GM21529 (cell line): ENCODE results near the gene ABAT.
"Not testable (repeated sequence)": the region's sequence is repeated elsewhere in the genome, so short reads cannot be mapped to it uniquely, and the experiment has no call there.

Source experiments
- ATAC-seq: cut with Tn5 transposase; IDR thresholded peaks from one replicate; pipeline ENCODE4 v1.9.1; 2021; ENCODE audit not compliant: unreplicated experiment

The ABAT gene

DNA sequence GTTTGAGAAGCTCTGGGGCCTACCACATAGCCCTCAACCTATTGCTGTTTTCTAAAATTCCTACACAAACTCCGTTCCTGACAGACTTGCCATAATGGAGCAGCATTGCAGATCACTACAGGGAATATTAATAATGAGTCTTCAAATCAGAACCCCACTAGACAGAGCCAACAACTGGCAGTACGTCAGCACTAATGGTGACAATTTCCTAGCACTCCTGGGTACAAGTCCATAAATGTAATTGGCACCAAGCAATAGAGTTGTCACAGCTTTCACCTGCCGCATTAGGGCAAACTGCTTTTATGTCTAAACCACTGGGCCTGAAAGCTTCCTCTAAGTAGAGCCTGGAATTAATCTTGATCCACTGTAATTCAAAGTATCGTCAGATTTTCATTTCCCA, 25.5 kb upstream of the ABAT start:
- no peak for ATAC-seq

GRCh38 chr16:8649829-8650554, 24.4 kb upstream of the ABAT start:
- ATAC-seq: no peak

DNA sequence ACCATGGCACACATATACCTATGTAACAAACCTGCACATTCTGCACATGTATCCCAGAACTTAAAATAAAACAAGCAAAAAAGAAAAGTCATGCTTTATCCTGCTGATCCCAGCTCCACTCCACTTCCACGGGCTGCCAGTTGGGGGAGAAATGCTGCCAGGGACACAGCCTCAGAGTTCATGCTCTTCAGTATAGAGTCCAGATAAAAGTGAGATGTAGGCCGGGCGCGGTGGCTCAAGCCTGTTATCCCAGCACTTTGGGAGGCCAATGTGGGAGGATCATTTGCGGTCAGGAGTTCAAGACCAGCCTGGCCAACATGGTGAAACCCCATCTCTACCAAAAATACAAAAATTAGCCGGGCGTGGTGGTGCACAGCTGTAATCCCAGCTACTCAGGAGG, 22.5 kb upstream of the ABAT start:
- ATAC-seq: not testable (repeated sequence)

DNA sequence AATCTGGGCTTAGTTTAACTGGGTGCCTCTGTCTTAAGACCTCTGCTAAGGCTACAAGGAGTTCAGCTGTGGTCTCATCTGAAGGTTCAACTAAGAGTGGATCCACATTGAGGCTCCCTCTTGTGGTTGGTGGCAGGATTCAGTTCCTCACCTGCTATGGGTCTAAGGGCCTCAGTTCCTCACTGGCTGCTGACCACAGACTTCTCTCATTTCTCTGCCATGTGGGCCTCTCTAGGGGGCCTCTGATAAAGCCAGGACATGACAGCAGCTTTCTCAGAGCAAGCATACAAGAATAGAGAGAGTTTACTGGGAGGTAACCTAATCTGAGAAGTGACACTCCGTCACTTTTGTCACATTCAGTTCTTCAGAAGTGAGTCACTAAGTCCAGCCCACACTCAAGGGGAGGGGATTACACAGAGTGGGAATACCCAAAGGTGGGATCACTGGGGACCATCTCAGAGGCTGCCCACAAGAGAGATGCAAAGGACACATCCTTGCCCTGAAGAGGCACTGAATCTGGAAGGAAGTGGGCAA, 19.2 kb upstream of the ABAT start:
- ATAC-seq: peak; percentile 83

- ATAC-seq: no peak
These were observed 18.0 kb upstream of the ABAT start for GRCh38 chr16:8656376-8656775.

DNA sequence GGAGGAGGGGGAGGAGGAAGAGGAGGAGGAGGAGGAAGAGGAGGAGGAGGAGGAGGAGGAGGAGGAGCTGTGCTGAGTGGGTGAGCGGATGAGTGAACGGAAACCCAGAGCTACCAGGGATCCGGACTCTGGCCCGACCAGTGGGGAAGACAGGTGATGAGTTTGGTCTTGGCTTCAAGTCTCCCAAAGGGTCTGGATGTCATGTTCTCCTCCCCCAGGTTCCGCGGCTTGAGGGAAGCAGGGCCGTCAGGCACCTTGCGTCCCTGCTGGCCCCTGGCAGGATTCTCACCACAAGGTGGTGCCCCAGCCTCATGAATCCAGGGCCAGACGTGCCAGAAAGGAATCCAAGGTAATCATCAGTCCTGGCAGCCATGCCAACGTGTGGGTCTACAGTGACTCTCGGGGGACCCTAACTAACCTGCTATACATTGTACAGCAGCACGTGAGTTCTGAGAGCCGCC, 13.5 kb upstream of the ABAT start:
- peak; percentile 49 for ATAC-seq

DNA sequence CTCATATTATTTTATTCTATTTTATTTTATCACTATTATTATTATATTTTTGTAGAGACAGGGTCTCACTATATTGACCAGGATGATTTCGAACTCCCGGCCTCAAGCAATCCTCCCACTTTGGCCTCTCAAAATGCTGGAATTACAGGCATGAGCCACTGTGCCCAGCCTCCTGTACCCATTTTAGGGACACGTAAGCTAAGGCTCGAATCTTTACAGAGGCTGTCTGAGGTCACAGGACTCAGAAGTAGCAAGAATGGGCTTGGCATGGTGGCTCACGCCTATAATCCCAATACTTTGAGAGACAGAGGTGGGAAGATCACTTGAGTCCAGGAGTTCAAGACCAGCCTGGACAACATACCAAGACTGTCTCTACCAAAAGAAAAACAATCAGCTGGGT, 12.7 kb upstream of the ABAT start:
- no peak for ATAC-seq

- no peak for ATAC-seq
These were observed 11.0 kb upstream of the ABAT start for GRCh38 chr16:8663192-8664089.

GRCh38 chr16:8665529-8665928, 8.9 kb upstream of the ABAT start:
- no peak for ATAC-seq

- no peak for ATAC-seq
These were observed 6.9 kb upstream of the ABAT start for GRCh38 chr16:8667492-8667891.

DNA sequence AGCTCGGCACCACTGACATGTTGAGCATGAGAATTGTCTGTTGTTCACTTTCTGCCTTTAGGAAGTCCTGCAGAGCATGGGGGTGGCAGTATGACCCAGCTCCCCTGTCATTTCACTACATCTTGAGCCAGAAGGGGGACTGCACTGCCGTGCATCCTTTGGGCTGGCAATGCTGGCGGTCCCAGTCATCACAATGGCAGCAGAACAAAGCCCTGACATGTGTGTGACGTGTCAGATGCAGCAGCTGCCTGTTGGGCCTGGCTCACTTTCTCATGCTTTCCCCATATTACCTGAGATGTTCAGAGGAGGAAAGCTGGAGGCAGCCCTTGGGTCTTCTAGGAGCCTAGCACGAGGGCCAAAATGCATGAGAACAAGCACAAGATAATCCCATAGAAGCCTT, 6.3 kb upstream of the ABAT start:
- ATAC-seq: no peak

DNA sequence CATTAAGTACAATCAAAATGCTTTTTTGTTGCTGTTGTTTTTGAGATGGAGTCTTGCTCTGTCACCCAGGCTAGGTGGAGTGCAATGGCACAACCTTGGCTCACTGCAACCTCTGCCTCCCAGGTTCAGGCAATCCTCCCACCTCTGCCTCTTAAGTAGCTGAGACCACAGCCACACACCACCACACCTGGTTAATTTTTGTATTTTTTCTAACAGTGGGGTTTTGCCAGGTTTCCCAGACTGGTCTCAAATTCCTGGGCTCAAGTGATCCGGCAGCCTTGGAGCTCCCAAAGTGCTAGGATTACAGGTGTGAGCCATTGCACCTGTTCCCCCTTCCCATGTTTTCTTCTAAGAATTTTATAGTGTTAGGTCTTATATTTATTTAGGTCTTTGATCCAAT, 4.9 kb upstream of the ABAT start:
- no peak for ATAC-seq

DNA sequence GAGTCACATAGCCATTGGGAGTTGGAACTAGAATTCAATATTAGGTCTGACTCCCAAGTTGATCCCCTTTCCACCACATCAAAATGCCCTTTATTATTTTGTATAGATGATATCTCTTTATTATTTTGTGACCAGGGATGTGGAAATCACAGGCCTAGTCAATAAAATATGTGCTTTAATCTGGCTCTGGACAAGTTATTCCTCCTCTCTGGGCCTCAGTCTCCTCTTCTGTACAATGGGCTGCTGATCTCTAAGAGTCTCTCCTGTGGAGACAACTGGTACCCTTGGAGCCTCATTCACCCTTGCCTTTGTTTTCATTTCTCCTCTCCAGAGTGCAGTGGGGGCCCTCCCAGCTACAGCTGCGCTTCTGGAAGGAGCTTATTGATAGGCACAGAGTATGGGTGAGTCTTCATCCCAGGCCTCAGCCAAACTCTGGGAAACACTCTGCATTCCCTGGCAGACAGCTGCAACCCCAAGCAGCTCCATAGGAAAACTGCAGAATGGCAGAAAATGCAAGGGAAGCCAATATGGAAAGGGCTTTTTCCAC, 4.3 kb upstream of the ABAT start:
- ATAC-seq: no peak

DNA sequence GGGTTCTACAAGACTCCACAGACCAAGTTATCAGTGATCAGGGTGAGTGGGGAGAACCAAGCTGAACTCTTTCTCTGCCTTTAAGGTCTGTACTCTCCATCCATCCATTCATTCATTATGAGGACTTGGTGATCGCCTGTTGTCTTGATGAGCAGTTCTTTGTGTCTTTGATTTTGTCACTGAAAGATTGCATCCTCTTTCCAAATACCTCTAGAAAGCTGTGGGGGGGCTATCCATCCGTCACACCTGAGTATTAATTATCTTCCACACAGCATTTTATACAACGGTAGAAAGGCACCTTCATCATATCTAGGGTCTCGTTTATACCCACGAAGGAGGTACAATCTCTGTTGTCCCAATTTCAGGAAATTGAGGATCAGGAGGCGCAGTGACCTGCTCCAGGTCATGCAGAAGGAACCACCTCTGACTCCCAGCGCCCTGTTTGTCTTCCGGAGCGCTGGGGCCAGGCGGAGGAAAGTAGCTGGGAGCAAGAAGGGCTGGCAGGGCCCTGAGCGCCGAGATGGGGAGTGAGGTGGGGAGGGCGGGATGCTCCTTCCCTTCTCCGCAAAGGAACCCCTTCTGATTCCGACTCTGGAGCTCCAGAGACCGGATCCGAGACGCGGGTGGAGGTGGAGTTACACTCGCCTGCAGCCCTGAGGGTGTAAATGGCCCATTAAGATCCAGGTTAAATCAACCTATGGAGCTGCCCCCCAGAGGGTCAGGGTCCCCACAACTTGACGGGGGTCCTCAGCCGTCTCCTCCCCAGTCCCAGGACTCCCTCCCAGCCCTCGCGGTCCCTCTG, 605 bp upstream of the ABAT start:
- peak; percentile 43 for ATAC-seq

GRCh38 chr16:8675183-8676159, 1.1 kb downstream of the ABAT start:
- no peak for ATAC-seq

DNA sequence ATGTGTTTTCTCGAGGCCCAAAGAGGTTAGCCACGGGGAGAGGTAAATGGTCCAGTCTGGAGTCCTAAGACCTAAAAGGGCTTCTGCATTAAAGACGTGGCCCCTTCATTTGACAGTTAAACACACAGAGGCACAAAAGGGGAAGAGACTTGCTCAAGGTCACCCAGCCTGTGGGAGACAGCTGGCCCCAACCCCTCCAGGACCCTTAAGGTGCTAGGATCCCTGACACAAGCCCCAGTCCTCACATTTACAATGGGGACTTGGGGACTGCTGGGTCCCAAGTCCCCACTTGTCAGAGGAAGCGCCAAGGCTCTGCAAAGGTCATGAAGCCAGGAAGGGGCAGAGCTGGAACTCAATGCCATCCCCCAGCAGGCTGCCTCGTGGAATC, 1.7 kb downstream of the ABAT start:
- ATAC-seq: no peak

DNA sequence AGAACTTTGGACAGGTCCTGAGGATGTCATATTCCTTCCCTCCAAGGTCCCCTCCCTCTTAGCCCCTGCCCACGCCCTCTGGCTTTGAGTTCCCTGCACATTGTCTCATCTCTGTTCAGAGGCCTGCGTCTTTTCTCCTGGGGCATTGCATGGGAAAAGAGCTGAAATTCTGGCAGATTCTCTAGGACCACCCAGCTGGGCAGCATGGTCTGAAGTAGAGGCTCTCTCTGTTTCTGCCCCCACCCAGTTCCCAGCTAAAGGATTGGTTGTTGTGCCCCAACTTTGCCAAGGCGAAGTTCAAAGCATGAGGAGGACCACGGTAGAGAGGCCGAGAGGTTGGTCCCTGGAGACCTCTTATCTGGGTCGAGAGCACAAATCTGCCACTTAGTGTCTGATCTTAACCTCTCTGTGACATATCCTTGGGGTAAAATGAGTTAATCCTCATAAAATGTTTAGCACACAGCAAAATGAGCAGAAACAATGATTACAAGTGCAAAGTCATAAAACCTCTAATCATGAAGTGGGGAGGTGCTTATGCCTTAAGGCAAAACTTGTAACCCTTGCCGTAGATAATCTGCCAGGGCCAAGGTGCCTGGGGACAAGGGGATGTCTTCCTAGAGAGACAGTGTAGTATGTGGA, 2.4 kb downstream of the ABAT start:
- no peak for ATAC-seq

DNA sequence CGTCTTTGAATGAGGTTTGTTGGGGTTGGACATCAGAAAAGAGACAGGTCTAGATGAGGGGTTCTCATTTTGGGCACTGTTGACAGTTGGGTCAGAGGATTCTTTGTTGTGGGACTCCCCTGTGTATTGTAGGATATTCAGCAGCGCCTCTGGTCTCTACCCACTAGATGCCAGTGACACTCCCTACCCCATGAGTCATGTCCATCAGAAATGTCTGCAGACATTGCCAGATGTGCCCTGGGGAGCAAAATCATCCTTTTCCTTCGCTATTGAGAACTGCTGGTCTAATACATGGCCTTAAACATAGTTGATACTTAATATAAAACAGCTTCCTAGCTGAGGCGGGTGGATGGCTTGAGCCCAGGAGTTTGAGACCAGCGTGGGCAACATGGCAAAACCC, 3.1 kb downstream of the ABAT start:
- ATAC-seq: no peak
